Measurements from ENCODE around the gene LRRC75B.

LRRC75B gene

DNA sequence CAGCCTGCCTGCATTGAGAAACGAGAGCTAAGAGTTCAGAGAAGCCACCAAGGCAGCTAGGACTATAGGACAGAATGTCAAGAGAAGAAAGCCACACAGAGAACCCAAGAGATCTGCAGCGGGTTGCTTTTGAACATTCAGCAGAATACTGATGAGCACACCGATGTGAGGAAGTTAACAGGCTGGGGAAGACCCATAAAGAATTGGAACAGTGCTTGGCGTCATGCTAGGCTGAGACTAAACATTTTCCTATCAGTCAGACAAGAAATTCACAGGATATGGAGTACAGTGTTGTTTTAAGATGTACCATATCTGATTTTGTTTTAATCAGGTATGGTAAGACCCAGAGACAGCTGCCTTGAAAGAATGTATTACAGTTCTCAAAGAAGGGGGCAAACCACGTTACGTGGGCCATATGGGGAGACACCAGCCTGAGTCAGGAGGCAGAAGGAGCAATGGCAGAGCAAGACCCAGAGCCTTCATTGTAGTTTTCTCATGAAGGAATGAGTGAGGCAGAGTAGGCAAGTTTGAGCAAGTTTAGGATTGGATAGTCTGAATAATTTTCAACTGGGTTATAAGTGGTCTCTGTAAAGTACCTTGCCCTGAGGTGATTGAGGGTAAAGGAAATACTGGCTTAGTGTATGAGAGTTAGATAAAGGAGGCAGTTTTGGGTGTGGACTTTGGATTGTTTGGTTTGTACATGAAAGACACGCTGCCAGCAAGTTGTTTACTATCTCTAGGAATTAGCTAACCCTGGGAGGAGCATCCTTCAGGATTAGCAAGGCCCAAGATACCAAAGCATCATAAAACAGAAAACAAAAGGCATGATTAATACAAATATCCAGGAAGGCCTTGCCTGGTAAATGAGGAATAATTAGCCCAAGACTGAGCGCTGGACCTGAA, 14.3 kb downstream of the LRRC75B start:
- no peaks in the 10 kb centered on the region for H3K4me1 ChIP-seq (ENCODE audit: insufficient read depth, low read length, severe bottlenecking)
- H3K36me3 ChIP-seq (ENCODE audit: insufficient read depth, low read length) = peaks cover 30% of the 10 kb centered on the region
- H2AFZ ChIP-seq (ENCODE audit: low read length) = no peak overlapping the region
- H3K27ac ChIP-seq (ENCODE audit: low read depth, low read length, poor library complexity, severe bottlenecking) = no peak overlapping the region
- H3K4me3 ChIP-seq (ENCODE audit: low read depth, low read length, poor library complexity, severe bottlenecking) = no peak overlapping the region
- H3K4me2 ChIP-seq (ENCODE audit: low read length) = no peak overlapping the region
- H4K20me1 ChIP-seq (ENCODE audit: insufficient read depth, low read length) = no peaks in the 10 kb centered on the region
- H3F3A ChIP-seq (ENCODE audit: insufficient read depth, low read length) = no peaks in the 10 kb centered on the region
- H3K9ac ChIP-seq (ENCODE audit: low read length) = no peak overlapping the region
- H3K27me3 ChIP-seq (ENCODE audit: insufficient read depth, low read length) = no peaks in the 10 kb centered on the region
- no peaks in the 10 kb centered on the region for H3K79me2 ChIP-seq (ENCODE audit: insufficient read depth, low read length)
- H3K9me3 ChIP-seq (ENCODE audit: low read length) = no peaks in the 10 kb centered on the region
- TF ChIP-seq EZH2 (IDR thresholded peaks at IDR 0.05; ENCODE audit: borderline replicate concordance, low read length) = no peak
- TF ChIP-seq, protein P1, sequence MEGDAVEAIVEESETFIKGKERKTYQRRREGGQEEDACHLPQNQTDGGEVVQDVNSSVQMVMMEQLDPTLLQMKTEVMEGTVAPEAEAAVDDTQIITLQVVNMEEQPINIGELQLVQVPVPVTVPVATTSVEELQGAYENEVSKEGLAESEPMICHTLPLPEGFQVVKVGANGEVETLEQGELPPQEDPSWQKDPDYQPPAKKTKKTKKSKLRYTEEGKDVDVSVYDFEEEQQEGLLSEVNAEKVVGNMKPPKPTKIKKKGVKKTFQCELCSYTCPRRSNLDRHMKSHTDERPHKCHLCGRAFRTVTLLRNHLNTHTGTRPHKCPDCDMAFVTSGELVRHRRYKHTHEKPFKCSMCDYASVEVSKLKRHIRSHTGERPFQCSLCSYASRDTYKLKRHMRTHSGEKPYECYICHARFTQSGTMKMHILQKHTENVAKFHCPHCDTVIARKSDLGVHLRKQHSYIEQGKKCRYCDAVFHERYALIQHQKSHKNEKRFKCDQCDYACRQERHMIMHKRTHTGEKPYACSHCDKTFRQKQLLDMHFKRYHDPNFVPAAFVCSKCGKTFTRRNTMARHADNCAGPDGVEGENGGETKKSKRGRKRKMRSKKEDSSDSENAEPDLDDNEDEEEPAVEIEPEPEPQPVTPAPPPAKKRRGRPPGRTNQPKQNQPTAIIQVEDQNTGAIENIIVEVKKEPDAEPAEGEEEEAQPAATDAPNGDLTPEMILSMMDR (IDR thresholded peaks at IDR 0.05; ENCODE audit: low read length) = no peak
- H3K9me2 ChIP-seq (ENCODE audit: low read depth, low read length) = no peaks in the 10 kb centered on the region

DNA sequence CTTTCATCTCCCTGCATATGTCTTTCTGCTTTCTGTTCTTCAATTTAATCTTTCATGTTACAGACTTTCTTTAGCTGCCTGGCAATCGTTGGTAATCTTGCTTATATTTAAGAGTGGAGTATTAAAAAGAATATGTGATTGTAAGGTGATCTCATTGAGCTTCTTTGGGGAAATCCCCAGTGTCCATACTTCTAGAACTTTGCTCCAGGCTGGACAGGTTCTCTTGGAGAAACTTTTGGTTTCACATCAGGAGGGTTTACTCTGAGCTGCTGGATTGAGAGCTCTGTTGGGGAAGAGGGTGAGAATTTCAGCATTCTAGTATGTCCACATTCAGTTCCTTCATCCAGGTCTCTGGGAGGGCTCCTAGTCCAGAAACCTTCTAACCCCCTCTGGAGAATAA, 16.1 kb downstream of the LRRC75B start:
- Histone ChIP-seq H3K9ac (ENCODE audit: low read length) (no peak overlapping the region), H3K79me2 (ENCODE audit: insufficient read depth, low read length) (no peaks in the 10 kb centered on the region), H3K4me3 (ENCODE audit: low read depth, low read length, poor library complexity, severe bottlenecking) (no peak overlapping the region), H3K9me3 (ENCODE audit: low read length) (no peaks in the 10 kb centered on the region), H3K36me3 (ENCODE audit: insufficient read depth, low read length) (peaks cover 49% of the 10 kb centered on the region), H3F3A (ENCODE audit: insufficient read depth, low read length) (no peaks in the 10 kb centered on the region), H4K20me1 (ENCODE audit: insufficient read depth, low read length) (no peaks in the 10 kb centered on the region), H2AFZ (ENCODE audit: low read length) (no peak overlapping the region), H3K27me3 (ENCODE audit: insufficient read depth, low read length) (no peaks in the 10 kb centered on the region), H3K4me1 (ENCODE audit: insufficient read depth, low read length, severe bottlenecking) (no peaks in the 10 kb centered on the region), H3K9me2 (ENCODE audit: low read depth, low read length) (no peaks in the 10 kb centered on the region), H3K27ac (ENCODE audit: low read depth, low read length, poor library complexity, severe bottlenecking) (no peak overlapping the region), H3K4me2 (ENCODE audit: low read length) (no peak overlapping the region)
- TF ChIP-seq, protein P1 (IDR thresholded peaks at IDR 0.05; ENCODE audit: low read length) = no peak
- no peak for TF ChIP-seq EZH2 (IDR thresholded peaks at IDR 0.05; ENCODE audit: borderline replicate concordance, low read length)

DNA sequence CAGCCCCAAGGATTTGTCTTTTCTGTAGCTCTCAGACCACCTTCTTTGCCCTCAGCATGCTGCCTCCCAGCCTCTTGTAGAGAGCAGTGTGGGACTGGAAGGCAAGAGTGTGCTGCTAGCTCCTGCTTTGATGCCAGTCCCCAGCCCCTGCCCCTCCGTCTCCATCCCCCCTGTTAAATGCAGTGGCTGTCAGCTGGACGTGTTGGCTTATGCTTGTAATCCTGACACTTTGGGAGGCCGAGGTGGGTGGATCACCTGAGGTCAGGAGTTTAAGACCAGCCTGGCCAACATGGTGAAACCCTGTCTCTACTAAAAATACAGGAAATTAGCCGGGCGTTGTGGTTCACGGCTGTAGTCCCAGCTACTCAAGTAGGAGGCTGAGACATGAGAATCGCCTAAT, 21.6 kb downstream of the LRRC75B start:
- H3K9ac ChIP-seq (ENCODE audit: low read length) = no peak overlapping the region
- peaks cover 85% of the 10 kb centered on the region for H3K36me3 ChIP-seq (ENCODE audit: insufficient read depth, low read length)
- H3K4me1 ChIP-seq (ENCODE audit: insufficient read depth, low read length, severe bottlenecking) = no peaks in the 10 kb centered on the region
- no peak overlapping the region for H3K27ac ChIP-seq (ENCODE audit: low read depth, low read length, poor library complexity, severe bottlenecking)
- no peak overlapping the region for H2AFZ ChIP-seq (ENCODE audit: low read length)
- no peaks in the 10 kb centered on the region for H3K9me3 ChIP-seq (ENCODE audit: low read length)
- no peaks in the 10 kb centered on the region; the same call in 1 of the 2 replicates for H4K20me1 ChIP-seq (ENCODE audit: insufficient read depth, low read length)
- no peaks in the 10 kb centered on the region for H3K9me2 ChIP-seq (ENCODE audit: low read depth, low read length)
- no peaks in the 10 kb centered on the region for H3F3A ChIP-seq (ENCODE audit: insufficient read depth, low read length)
- TF ChIP-seq, protein P1 (IDR thresholded peaks at IDR 0.05; ENCODE audit: low read length) = no peak
- no peak for TF ChIP-seq EZH2 (IDR thresholded peaks at IDR 0.05; ENCODE audit: borderline replicate concordance, low read length)
- H3K27me3 ChIP-seq (ENCODE audit: insufficient read depth, low read length) = no peaks in the 10 kb centered on the region
- no peak overlapping the region for H3K4me2 ChIP-seq (ENCODE audit: low read length)
- H3K4me3 ChIP-seq (ENCODE audit: low read depth, low read length, poor library complexity, severe bottlenecking) = no peak overlapping the region
- H3K79me2 ChIP-seq (ENCODE audit: insufficient read depth, low read length) = no peaks in the 10 kb centered on the region
